HG03095 (cell line): ENCODE data around the gene SOX5.
"Not testable (repeated sequence)": the region's sequence is repeated elsewhere in the genome, so short reads cannot be mapped to it uniquely, and the experiment has no call there.

Experiments
- ATAC-seq: cut with Tn5 transposase; IDR thresholded peaks from one replicate; pipeline ENCODE4 v1.9.1; 2021; ENCODE audit warnings: moderate library complexity; ENCODE audit not compliant: unreplicated experiment

SOX5 gene

DNA sequence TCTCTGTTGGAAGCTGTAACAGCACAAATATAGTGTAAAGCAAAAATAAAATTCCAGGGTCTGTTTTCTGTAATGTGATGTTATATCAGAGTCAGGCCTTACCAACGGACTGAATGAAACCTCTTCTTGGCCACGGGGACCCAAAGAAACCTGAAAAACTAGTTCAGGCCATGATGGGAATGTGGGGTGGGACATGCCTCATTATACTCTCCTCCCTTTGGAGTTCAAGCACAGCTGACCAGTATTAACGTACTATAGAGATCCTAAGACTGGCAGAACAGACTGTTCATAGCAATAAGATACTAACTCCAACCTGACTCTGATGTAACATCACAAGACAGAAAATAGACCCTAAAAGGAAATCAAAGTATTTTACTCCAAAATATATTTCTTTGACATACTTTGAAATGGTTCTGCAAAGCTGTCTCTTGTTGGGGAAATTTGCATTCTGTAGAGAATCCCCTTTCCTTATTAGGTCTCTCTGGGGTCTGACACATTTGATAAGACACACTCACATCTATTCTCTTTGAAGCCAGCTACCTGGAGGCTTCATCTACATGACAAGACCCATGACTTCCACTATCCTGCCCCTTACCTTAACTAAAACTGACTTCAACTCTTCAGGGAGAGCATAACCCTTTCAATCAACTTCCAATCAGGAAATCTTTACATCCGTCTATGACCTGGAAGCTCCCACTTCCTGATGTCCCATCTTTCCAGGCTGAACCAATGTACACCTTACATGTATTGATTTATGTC lies 444.6 kb downstream of the SOX5 start:
- no peak for ATAC-seq

DNA sequence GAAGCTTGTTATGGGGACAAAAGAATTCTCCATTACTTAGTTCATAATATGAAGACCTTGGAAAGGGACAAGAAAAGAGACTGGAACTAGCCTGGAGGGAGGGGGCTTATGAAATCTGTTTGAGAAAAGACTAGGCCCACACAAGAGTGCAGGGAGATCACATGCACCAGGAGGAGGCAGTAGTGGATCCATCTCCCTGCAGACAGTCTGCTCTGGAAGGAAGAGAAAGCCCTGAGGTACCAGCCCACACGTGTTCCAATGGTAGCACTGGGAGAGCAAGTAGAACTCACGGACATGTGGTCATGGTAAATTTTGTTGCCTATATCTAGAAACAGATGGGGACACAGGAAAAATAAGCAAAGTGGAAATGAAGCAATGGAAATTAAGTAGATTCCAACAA lies 445.4 kb downstream of the SOX5 start:
- no peak for ATAC-seq

GRCh38 chr12:23503544-23503943 lies 445.9 kb downstream of the SOX5 start:
- ATAC-seq: no peak

- ATAC-seq: no peak
Measured at GRCh38 chr12:23502259-23502658, 447.2 kb downstream of the SOX5 start.

GRCh38 chr12:23495472-23495871 lies 454.0 kb downstream of the SOX5 start:
- ATAC-seq: no peak

DNA sequence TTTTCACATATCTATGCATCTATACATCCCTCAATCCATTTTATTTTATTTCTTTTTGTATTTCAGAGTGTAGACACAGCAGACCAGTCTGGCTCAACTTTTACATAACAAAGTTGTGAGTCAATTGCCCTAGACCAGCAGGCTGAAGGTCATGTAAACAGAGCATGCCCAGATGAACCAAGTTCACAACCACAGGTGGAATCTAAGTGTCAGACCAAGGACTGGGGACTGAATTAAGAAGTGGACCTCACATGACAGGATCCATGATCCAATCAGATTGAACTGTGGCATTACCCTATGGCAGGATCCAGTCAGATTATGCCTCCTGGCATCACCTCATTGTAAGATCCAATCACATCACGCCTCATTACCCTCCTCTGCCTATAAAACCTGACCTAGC lies 455.8 kb downstream of the SOX5 start:
- no peak for ATAC-seq

DNA sequence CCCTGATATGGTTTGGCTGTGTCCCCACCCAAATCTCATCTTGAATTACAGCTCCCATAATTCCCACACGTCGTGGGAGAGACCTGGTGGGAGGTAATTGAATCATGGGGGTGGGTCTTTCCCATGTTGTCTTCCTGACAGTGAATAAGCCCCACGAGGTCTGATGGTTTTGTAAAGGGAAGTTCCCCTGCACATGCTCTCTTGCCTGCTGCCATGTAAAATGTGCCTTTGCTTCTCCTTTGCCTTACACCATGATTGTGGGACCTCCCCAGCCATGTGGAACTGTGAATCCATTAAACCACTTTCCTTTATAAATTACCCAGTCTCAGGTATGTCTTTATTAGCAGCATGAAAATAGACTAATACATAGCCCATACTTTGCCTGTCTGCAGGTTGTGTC lies 458.4 kb downstream of the SOX5 start:
- not testable (repeated sequence) for ATAC-seq

GRCh38 chr12:23488130-23488529 lies 461.3 kb downstream of the SOX5 start:
- ATAC-seq: no peak

DNA sequence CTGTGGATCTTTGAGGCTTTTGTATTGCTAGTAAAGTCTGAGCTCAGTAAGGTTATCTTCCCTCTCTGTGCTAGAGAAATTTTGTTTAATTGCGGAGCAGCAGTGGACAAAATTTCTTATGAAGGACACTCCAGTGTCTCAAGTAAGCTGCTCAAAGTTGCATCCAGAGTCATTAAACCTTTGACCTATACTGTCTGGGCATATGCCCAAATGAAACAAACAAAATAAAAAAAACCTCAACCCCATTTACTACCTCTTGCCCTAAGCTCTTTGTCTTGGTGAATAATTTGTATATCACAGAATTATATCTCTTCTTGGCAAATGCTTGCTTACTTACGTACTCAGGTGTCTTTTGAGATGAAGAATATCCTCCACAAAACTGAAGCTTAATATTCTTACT lies 465.2 kb downstream of the SOX5 start:
- ATAC-seq: no peak

DNA sequence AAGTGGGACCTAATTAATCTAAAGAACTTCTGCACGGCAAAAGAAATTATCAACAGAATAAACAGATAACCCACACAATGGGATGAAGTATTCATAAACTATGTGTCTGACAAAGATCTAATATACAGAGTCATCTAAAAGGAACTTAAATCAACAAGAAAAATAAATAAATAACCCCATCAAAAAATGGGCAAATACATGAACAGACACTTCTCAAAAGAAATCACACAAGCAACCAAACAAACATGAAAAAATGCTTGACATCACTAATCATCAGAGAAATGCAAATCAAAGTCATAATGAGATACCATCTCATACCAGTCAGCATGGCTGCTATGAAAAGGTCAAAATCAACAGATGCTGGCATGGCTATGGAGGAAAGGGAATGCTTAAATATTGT lies 466.9 kb downstream of the SOX5 start:
- no peak for ATAC-seq
